Ascending aorta (tissue), 2 donors: ENCODE results near the gene CDK4. TPM values are rescaled to one million over a fixed set of nuclear protein-coding genes. Genes with fewer than 3 reads are reported as not detected.

Experiments used
- DNase-seq, 2 donors: peaks; one replicate each; pipeline ENCODE4 v3.0.0-alpha.2; 2019; ENCODE audit warnings: low spot score in 2 of 2
- H3K27ac ChIP-seq, 2 donors: fragments of 200-600 bp; sonication (generic); one replicate each; pipeline ENCODE4 v1.5.1; 2016 to 2017; ENCODE audit warnings: mild to moderate bottlenecking in 1 of 2
- H3K27me3 ChIP-seq: fragments of 200-600 bp; sonication (generic); one replicate; pipeline ENCODE4 v1.5.1; 2017
- H3K36me3 ChIP-seq, 2 donors: fragments of 200-600 bp; sonication (generic); one replicate each; pipeline ENCODE4 v1.5.1; 2016
- H3K4me1 ChIP-seq, 2 donors: fragments of 200-600 bp; sonication (generic); one replicate each; pipeline ENCODE4 v1.5.1; 2016 to 2017; ENCODE audit warnings: mild to moderate bottlenecking in 1 of 2
- H3K4me3 ChIP-seq, 2 donors: fragments of 200-600 bp; sonication (generic); one replicate each; pipeline ENCODE4 v1.5.1; 2016 to 2017; ENCODE audit warnings: mild to moderate bottlenecking in 1 of 2
- H3K9me3 ChIP-seq, 2 donors: fragments of 200-600 bp; sonication (generic); one replicate each; pipeline ENCODE4 v1.5.1; 2016
- CTCF ChIP-seq, 3 experiments: fragments of 200-600 bp in 2 of 3; fragments of 450-650 bp in 1 of 3; sonication (generic) in 2 of 3; IDR thresholded peaks; one replicate each; pipeline ENCODE4 v1.5.1; 2016 to 2019; ENCODE audit warnings: antibody characterized with exemption in 3 of 3, mild to moderate bottlenecking in 1 of 3, moderate library complexity in 1 of 3
- intact Hi-C: fragments of 100-400 bp; cut with DNase I; formaldehyde crosslinking; loops from one replicate; pipeline ENCODE4 v1.15.1; 2023
- total RNA-seq: library from RNA; depleted of rRNA; stranded (reverse); fragments of >200 nt; gene quantifications from one replicate; pipeline ENCODE4 v1.1.0, GENCODE V29; 2016

Gene CDK4
- total RNA-seq, 1 donor from 2014 or later, result 82.6 TPM

- no peak for TF ChIP-seq CTCF (IDR thresholded peaks at IDR 0.05)
- no peaks in the 10 kb centered on the region for H3K27me3 ChIP-seq
- H3K4me3 ChIP-seq, result no peak overlapping the region
- no peaks in the 10 kb centered on the region for H3K4me1 ChIP-seq
- peaks cover 33 to 67% of the 10 kb centered on the region in 2 donors for H3K36me3 ChIP-seq
- no peak overlapping the region for H3K27ac ChIP-seq
- intact Hi-C loops, result no loop called here
- peaks cover 0 to 6% of the 10 kb centered on the region in 2 donors for H3K9me3 ChIP-seq
- no peak for DNase-seq
Measured at GRCh38 chr12:57700317-57700716, 51.8 kb downstream of the CDK4 start.

GRCh38 chr12:57698414-57698813 lies 53.7 kb downstream of the CDK4 start:
- TF ChIP-seq CTCF (IDR thresholded peaks at IDR 0.05), result no peak
- Histone ChIP-seq H3K4me3 (no peak overlapping the region), H3K27me3 (no peaks in the 10 kb centered on the region), H3K27ac (no peak overlapping the region), H3K36me3 (peaks cover 26 to 57% of the 10 kb centered on the region in 2 donors), H3K4me1 (peaks cover 0 to 7% of the 10 kb centered on the region in 2 donors), H3K9me3 (no peaks in the 10 kb centered on the region)
- intact Hi-C loops, result no loop called here
- DNase-seq, result no peak

Other genes with a start within 250 kb of the CDK4 start
- gene DDIT3, start 231.8 kb downstream of the CDK4 start, total RNA-seq, result 0.64 TPM
- gene MBD6, start 229.5 kb downstream of the CDK4 start, total RNA-seq, result 48.5 TPM
- 116 TPM for gene DCTN2, start 205.1 kb downstream of the CDK4 start, total RNA-seq
- gene KIF5A, start 202.3 kb downstream of the CDK4 start, total RNA-seq, result not detected
- 153 TPM for gene PIP4K2C, start 161.1 kb downstream of the CDK4 start, total RNA-seq
- 33.5 TPM for gene DTX3, start 147.5 kb downstream of the CDK4 start, total RNA-seq
- gene ARHGEF25, start 140.9 kb downstream of the CDK4 start, total RNA-seq, result 47.8 TPM
- 16.6 TPM for gene B4GALNT1, start 119.1 kb downstream of the CDK4 start, total RNA-seq
- gene OS9, start 58.2 kb downstream of the CDK4 start, total RNA-seq, result 233 TPM
- gene AGAP2, start 13.6 kb downstream of the CDK4 start, total RNA-seq, result 11.5 TPM
- gene TSPAN31, start 7.3 kb downstream of the CDK4 start, total RNA-seq, result 42.3 TPM
- 8.4 TPM for gene MARCHF9, start 2.8 kb upstream of the CDK4 start, total RNA-seq
- not detected for gene CYP27B1, start 14.8 kb upstream of the CDK4 start, total RNA-seq
- 29.8 TPM for gene METTL1, start 19.8 kb upstream of the CDK4 start, total RNA-seq
- 2.1 TPM for gene EEF1AKMT3, start 20.3 kb upstream of the CDK4 start, total RNA-seq
- 46.8 TPM for gene TSFM, start 30.5 kb upstream of the CDK4 start, total RNA-seq
- 6.4 TPM for gene AVIL, start 66.4 kb upstream of the CDK4 start, total RNA-seq
- 129 TPM for gene CTDSP2, start 94.4 kb upstream of the CDK4 start, total RNA-seq
- gene ATP23, start 189.3 kb upstream of the CDK4 start, total RNA-seq, result not detected